ENCODE data around the gene RAD54L2. TPM values are rescaled to one million over a fixed set of nuclear protein-coding genes. Genes with fewer than 3 reads are reported as not detected.

RAD54L2 gene
- total RNA-seq, 2 donors from 2014 or later: 15.8 to 25.7 TPM

DNA sequence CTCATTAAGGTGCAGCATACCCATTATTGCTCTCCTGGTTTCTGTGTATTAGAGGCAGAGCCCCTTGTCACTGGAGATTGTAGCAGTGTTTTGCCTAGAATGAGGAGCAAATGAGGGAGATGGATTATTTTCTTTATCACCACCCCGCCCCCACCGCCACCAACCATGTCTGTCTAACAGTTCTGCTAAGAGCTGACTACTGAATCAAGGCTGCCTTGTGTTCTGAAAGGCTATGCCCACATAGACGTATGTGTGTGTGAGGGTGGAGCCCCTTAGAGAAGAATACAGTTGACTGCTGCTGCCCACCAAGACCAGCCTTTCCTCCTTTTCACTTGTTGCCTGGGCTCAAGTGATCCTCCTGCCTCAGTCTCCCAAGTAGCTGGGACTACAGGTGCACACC lies 47.4 kb downstream of the RAD54L2 start:
- Histone ChIP-seq H3K36me3 (replicated peaks in 1 of 2; ENCODE audit: insufficient read depth in 1 of 2, low read depth in 2 of 2) (no peaks in the 10 kb centered on the region), H3K9me3 (no peaks in the 10 kb centered on the region), H3K27me3 (no peaks in the 10 kb centered on the region), H3K27ac (no peak overlapping the region), H3K4me1 (peaks cover 8% of the 10 kb centered on the region), H3K4me3 (no peak overlapping the region)
- no peak for DNase-seq
- ATAC-seq: no peak
- no peak for TF ChIP-seq POLR2A (IDR thresholded peaks at IDR 0.05)
- TF ChIP-seq, protein P1, sequence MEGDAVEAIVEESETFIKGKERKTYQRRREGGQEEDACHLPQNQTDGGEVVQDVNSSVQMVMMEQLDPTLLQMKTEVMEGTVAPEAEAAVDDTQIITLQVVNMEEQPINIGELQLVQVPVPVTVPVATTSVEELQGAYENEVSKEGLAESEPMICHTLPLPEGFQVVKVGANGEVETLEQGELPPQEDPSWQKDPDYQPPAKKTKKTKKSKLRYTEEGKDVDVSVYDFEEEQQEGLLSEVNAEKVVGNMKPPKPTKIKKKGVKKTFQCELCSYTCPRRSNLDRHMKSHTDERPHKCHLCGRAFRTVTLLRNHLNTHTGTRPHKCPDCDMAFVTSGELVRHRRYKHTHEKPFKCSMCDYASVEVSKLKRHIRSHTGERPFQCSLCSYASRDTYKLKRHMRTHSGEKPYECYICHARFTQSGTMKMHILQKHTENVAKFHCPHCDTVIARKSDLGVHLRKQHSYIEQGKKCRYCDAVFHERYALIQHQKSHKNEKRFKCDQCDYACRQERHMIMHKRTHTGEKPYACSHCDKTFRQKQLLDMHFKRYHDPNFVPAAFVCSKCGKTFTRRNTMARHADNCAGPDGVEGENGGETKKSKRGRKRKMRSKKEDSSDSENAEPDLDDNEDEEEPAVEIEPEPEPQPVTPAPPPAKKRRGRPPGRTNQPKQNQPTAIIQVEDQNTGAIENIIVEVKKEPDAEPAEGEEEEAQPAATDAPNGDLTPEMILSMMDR (IDR thresholded peaks at IDR 0.05): no peak
- intact Hi-C loops (cut with DNase I): no loop called here
- WGBS, 2 donors: 92 to 97% methylated on average over 3 of the region's 3 CpGs

Other genes starting within 250 kb of the RAD54L2 start
- 10 to 100 TPM; 25.4 to 35.6 TPM for gene MANF, start 153.4 kb upstream of the RAD54L2 start, total RNA-seq
- 10 to 100 TPM; 21.1 to 22.8 TPM for gene RBM15B, start 147.4 kb upstream of the RAD54L2 start, total RNA-seq
- 1 to 10 TPM; 7.5 to 9.6 TPM for gene DCAF1, start 38.7 kb upstream of the RAD54L2 start, total RNA-seq
- gene TEX264, start 132.5 kb downstream of the RAD54L2 start, total RNA-seq: 10 to 100 TPM; 41.2 to 44.1 TPM
- gene GRM2, start 168.3 kb downstream of the RAD54L2 start, total RNA-seq: under 1 TPM; 0.26 to 0.99 TPM
- not detected for gene IQCF6, start 240.5 kb downstream of the RAD54L2 start, total RNA-seq